Uterus (tissue), 4 donors: ENCODE data around the gene EFCAB7. TPM values are rescaled to one million over a fixed set of nuclear protein-coding genes. Genes with fewer than 3 reads are reported as not detected.

ENCODE experiments used
- DNase-seq, 2 donors: peaks; one replicate each; pipeline ENCODE4 v3.0.0-alpha.2; 2019 to 2020
- H3K27ac ChIP-seq, 2 donors: fragments of 200-600 bp; sonication (generic); 1 replicate in 1 of 2; 2 replicates in 1 of 2; pipeline ENCODE4 v1.5.1; 2016 to 2018
- H3K27me3 ChIP-seq, 2 donors: fragments of 200-600 bp; sonication (generic); one replicate each; pipeline ENCODE4 v1.5.1; 2018 to 2019; ENCODE audit warnings: control low read depth in 1 of 2
- H3K36me3 ChIP-seq, 2 donors: fragments of 200-600 bp; sonication (generic); one replicate each; pipeline ENCODE4 v1.5.1; 2019; ENCODE audit warnings: control low read depth in 1 of 2
- H3K4me1 ChIP-seq, 2 donors: fragments of 200-600 bp; sonication (generic); one replicate each; pipeline ENCODE4 v1.5.1; 2018 to 2019; ENCODE audit warnings: control low read depth in 1 of 2
- H3K4me3 ChIP-seq, 2 donors: fragments of 200-600 bp; sonication (generic); 1 replicate in 1 of 2; 2 replicates in 1 of 2; pipeline ENCODE4 v1.5.1; 2018 to 2019; ENCODE audit warnings: mild to moderate bottlenecking in 1 of 2
- H3K9me3 ChIP-seq, 2 donors: fragments of 200-600 bp; sonication (generic); one replicate each; pipeline ENCODE4 v1.5.1; 2019; ENCODE audit warnings: control low read depth in 1 of 2
- CTCF ChIP-seq, 4 experiments: fragments of 200-600 bp in 2 of 4; fragments of 450-650 bp in 2 of 4; sonication (generic) in 2 of 4; IDR thresholded peaks; one replicate each; pipeline ENCODE4 v1.5.1; 2016 to 2019; ENCODE audit warnings: antibody characterized with exemption in 4 of 4, mild to moderate bottlenecking in 2 of 4, moderate library complexity in 1 of 4
- POLR2A ChIP-seq, 2 donors: fragments of 450-650 bp; IDR thresholded peaks; one replicate each; pipeline ENCODE4 v1.6.1; 2016; ENCODE audit warnings: antibody characterized with exemption in 2 of 2, mild to moderate bottlenecking in 1 of 2, moderate library complexity in 1 of 2
- intact Hi-C: fragments of 100-400 bp; cut with DNase I; formaldehyde crosslinking; loops from one replicate; pipeline ENCODE4 v1.15.1; 2023; ENCODE audit warnings: low total_unique reads
- total RNA-seq, 4 donors: library from RNA; depleted of rRNA in 3 of 4; stranded (reverse); fragments of >200 nt in 3 of 4; gene quantifications; one replicate each; pipeline versions ENCODE4 v1.1.0 to v1.2.4, GENCODE V29; 2014 to 2023
- donor health status: DM: yes; HTN: yes; CAD: no.

Gene EFCAB7
- total RNA-seq, 4 donors from 2014 or later, result 2.8 to 29.9 (median 10.0) TPM

GRCh38 chr1:63512584-63512983 lies 10.7 kb upstream of the EFCAB7 start:
- no peaks in the 10 kb centered on the region for H3K36me3 ChIP-seq
- TF ChIP-seq CTCF (IDR thresholded peaks at IDR 0.05), result no peak
- TF ChIP-seq POLR2A (IDR thresholded peaks at IDR 0.05), result no peak

GRCh38 chr1:63516629-63517028 lies 6.7 kb upstream of the EFCAB7 start:
- H3K36me3 ChIP-seq, result no peaks in the 10 kb centered on the region
- intact Hi-C loops, result no loop called here
- no peak for DNase-seq
- H3K27me3 ChIP-seq, result no peaks in the 10 kb centered on the region
- no peak overlapping the region for H3K27ac ChIP-seq
- H3K9me3 ChIP-seq, result no peaks in the 10 kb centered on the region
- TF ChIP-seq CTCF (IDR thresholded peaks at IDR 0.05) (no peak), POLR2A (IDR thresholded peaks at IDR 0.05) (no peak)
- no peak overlapping the region for H3K4me3 ChIP-seq
- no peaks in the 10 kb centered on the region for H3K4me1 ChIP-seq

More at GRCh38 chr1:63512584-63512983, 10.7 kb upstream of the EFCAB7 start:
- Histone ChIP-seq H3K27me3 (no peaks in the 10 kb centered on the region), H3K27ac (no peak overlapping the region), H3K9me3 (no peaks in the 10 kb centered on the region), H3K4me1 (no peaks in the 10 kb centered on the region), H3K4me3 (no peak overlapping the region)
- DNase-seq, result no peak
- intact Hi-C loops, result no loop called here

GRCh38 chr1:63523738-63524137 lies 413 bp downstream of the EFCAB7 start:
- intact Hi-C loops, result no loop called here
- no peak for TF ChIP-seq POLR2A (IDR thresholded peaks at IDR 0.05)
- Histone ChIP-seq H3K4me3 (peak overlapping the region; percentile 60 to 70), H3K27ac (peak overlapping the region; percentile 93 to 95), H3K9me3 (no peaks in the 10 kb centered on the region), H3K36me3 (no peaks in the 10 kb centered on the region), H3K27me3 (no peaks in the 10 kb centered on the region), H3K4me1 (no peaks in the 10 kb centered on the region)
- no peak for DNase-seq

- Histone ChIP-seq H3K4me3 (peak overlapping the region; percentile 60 to 70), H3K27me3 (no peaks in the 10 kb centered on the region), H3K36me3 (no peaks in the 10 kb centered on the region), H3K4me1 (no peaks in the 10 kb centered on the region), H3K9me3 (no peaks in the 10 kb centered on the region), H3K27ac (peak overlapping the region; percentile 93 to 95)
- TF ChIP-seq CTCF (IDR thresholded peaks at IDR 0.05) (no peak), POLR2A (IDR thresholded peaks at IDR 0.05) (no peak)
- DNase-seq, result no peak
- intact Hi-C loops, result no loop called here
These were observed 876 bp downstream of the EFCAB7 start for GRCh38 chr1:63524201-63524600.

- TF ChIP-seq POLR2A (IDR thresholded peaks at IDR 0.05), result no peak
- no peak for TF ChIP-seq CTCF (IDR thresholded peaks at IDR 0.05)
- Histone ChIP-seq H3K27me3 (no peaks in the 10 kb centered on the region), H3K36me3 (peaks cover 0 to 2% of the 10 kb centered on the region in 2 donors), H3K9me3 (no peaks in the 10 kb centered on the region), H3K4me1 (no peaks in the 10 kb centered on the region), H3K27ac (no peak overlapping the region), H3K4me3 (no peak overlapping the region)
- intact Hi-C loops, result no loop called here
- no peak for DNase-seq
These were observed 9.4 kb downstream of the EFCAB7 start for GRCh38 chr1:63532727-63533126.

- intact Hi-C loops, result no loop called here
These were observed 10.6 kb downstream of the EFCAB7 start for GRCh38 chr1:63533931-63534330.

More at GRCh38 chr1:63533931-63534330, 10.6 kb downstream of the EFCAB7 start:
- Histone ChIP-seq H3K27me3 (no peaks in the 10 kb centered on the region), H3K4me3 (no peak overlapping the region), H3K36me3 (peaks cover 0 to 2% of the 10 kb centered on the region in 2 donors), H3K9me3 (no peaks in the 10 kb centered on the region), H3K4me1 (no peaks in the 10 kb centered on the region), H3K27ac (no peak overlapping the region)
- no peak for DNase-seq
- TF ChIP-seq POLR2A (IDR thresholded peaks at IDR 0.05), result no peak
- TF ChIP-seq CTCF (IDR thresholded peaks at IDR 0.05), result no peak
